Activated T-cell treated with anti-CD3 and anti-CD28 coated beads, Interleukin-2, amount 50 U/mL, for 72 hours (primary cell): Measurements from ENCODE around the gene CCL11. TPM values are rescaled to one million over a fixed set of nuclear protein-coding genes. Genes with fewer than 3 reads are reported as not detected.

Source experiments
- ATAC-seq, 2 donors: fragments of 150-1000 bp; cut with Tn5 transposase; replicated peaks in 1 of 2; 2 replicates each; pipeline ENCODE4 v1.10.0; 2021; ENCODE audit warnings: moderate library complexity in 2 of 2, mild to moderate bottlenecking in 1 of 2
- DNase-seq, 2 donors: peaks; one replicate each; pipeline ENCODE4 v3.0.0; 2021 to 2022; ENCODE audit warnings: mixed read lengths in 1 of 2
- H3K27ac Mint-ChIP-seq: one replicate; pipeline ENCODE4 v1.8.0; 2022; ENCODE audit warnings: mild to moderate bottlenecking, moderate library complexity, mixed read lengths
- H3K27me3 Mint-ChIP-seq: one replicate; pipeline ENCODE4 v1.8.0; 2022; ENCODE audit warnings: low read depth, mixed read lengths
- H3K36me3 Mint-ChIP-seq, 2 donors: one replicate each; pipeline ENCODE4 v1.8.0; 2022; ENCODE audit warnings: mixed read lengths in 2 of 2, mild to moderate bottlenecking in 1 of 2; ENCODE audit not compliant: insufficient read depth in 2 of 2
- H3K4me1 Mint-ChIP-seq: one replicate; pipeline ENCODE4 v1.8.0; 2022; ENCODE audit warnings: low read depth, mixed read lengths
- H3K4me3 Mint-ChIP-seq, 2 donors: one replicate each; pipeline ENCODE4 v1.8.0; 2022; ENCODE audit warnings: mild to moderate bottlenecking in 2 of 2, mixed read lengths in 2 of 2, moderate library complexity in 2 of 2
- H3K9me3 Mint-ChIP-seq, 2 donors: one replicate each; pipeline ENCODE4 v1.8.0; 2022; ENCODE audit warnings: mixed read lengths in 2 of 2
- total RNA-seq, 2 donors: library from RNA; stranded (reverse); gene quantifications; one replicate each; pipeline ENCODE4 v1.2.3, GENCODE V29; 2022

CCL11 gene
- total RNA-seq, 2 donors from 2014 or later: not detected

GRCh38 chr17:34337701-34338100, 52.2 kb downstream of the CCL11 start:
- Mint-ChIP-seq H3K27me3 (peaks cover 42% of the 10 kb centered on the region), H3K4me3 (no peak overlapping the region)

More at GRCh38 chr17:34337701-34338100, 52.2 kb downstream of the CCL11 start:
- no peak overlapping the region for H3K27ac Mint-ChIP-seq
- H3K4me1 Mint-ChIP-seq: no peaks in the 10 kb centered on the region
- ATAC-seq (no peak), DNase-seq (no peak)
- H3K36me3 Mint-ChIP-seq: no peaks in the 10 kb centered on the region
- H3K9me3 Mint-ChIP-seq: peaks cover 0 to 2% of the 10 kb centered on the region in 2 donors

Other genes with a start within 250 kb of the CCL11 start
- gene CCL2, start 30.5 kb upstream of the CCL11 start, total RNA-seq: 1 to 10 TPM in 1 of 2 donors, not detected in 1; 1.2 TPM
- gene CCL7, start 15.5 kb upstream of the CCL11 start, total RNA-seq: not detected
- not detected for gene CCL8, start 33.7 kb downstream of the CCL11 start, total RNA-seq
- not detected for gene CCL13, start 70.7 kb downstream of the CCL11 start, total RNA-seq
- not detected for gene CCL1, start 77.5 kb downstream of the CCL11 start, total RNA-seq